ENCODE measurements around the gene SLC17A1.

Gene SLC17A1

DNA sequence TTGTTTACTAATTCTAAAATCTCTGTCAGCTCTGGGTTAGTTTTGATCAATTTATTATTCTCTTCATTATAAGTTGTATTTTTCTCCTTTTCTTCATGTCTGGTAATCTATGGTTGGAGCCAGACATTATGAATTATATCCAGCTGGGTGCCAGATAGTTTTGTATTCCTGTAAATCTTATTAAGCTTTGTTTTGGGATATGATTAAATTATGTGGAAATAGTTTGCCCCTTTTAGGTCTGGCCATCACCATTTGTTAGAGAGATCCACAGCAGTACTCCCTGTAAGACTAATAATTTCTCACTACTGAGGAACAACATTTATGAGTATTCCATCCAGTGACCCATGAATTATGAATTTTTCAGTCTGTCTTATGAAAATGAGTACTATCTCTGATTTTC lies 20.9 kb upstream of the SLC17A1 start:
- no peak for DNase-seq (ENCODE audit: low read depth)
- TF ChIP-seq, protein P1, sequence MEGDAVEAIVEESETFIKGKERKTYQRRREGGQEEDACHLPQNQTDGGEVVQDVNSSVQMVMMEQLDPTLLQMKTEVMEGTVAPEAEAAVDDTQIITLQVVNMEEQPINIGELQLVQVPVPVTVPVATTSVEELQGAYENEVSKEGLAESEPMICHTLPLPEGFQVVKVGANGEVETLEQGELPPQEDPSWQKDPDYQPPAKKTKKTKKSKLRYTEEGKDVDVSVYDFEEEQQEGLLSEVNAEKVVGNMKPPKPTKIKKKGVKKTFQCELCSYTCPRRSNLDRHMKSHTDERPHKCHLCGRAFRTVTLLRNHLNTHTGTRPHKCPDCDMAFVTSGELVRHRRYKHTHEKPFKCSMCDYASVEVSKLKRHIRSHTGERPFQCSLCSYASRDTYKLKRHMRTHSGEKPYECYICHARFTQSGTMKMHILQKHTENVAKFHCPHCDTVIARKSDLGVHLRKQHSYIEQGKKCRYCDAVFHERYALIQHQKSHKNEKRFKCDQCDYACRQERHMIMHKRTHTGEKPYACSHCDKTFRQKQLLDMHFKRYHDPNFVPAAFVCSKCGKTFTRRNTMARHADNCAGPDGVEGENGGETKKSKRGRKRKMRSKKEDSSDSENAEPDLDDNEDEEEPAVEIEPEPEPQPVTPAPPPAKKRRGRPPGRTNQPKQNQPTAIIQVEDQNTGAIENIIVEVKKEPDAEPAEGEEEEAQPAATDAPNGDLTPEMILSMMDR (IDR thresholded peaks at IDR 0.05; ENCODE audit: low read depth, low read length, missing control alignments): no peak

DNA sequence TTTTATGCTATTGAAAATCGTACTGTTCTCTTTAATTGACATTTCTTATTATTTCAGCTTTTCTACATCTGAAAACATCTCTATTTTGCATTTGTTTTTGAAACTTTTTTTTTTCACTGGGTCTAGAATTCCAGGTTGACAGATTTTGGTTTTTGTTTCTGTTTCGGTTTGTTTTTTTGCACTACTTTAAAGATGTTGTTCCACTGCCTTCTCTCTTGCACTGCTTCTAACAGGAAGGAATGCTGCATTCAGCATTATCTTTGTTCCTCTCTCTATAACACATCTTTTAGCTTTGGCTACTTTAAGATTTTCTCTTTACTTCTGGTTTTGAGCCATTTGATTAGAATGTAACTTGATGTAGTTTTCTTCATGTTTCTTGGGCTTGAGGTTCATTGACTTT lies 20.1 kb upstream of the SLC17A1 start:
- DNase-seq (ENCODE audit: low read depth): no peak
- TF ChIP-seq, protein P1 (IDR thresholded peaks at IDR 0.05; ENCODE audit: low read depth, low read length, missing control alignments): no peak
- H3K4me3 ChIP-seq (ENCODE audit: low read depth, low read length): no peak overlapping the region

More for the DNA sequence above, 20.9 kb upstream of the SLC17A1 start:
- no peak overlapping the region for H3K4me3 ChIP-seq (ENCODE audit: low read depth, low read length)

- DNase-seq (ENCODE audit: low read depth): no peak
- no peak overlapping the region for H3K4me3 ChIP-seq (ENCODE audit: low read depth, low read length)
- TF ChIP-seq, protein P1 (IDR thresholded peaks at IDR 0.05; ENCODE audit: low read depth, low read length, missing control alignments): no peak
Measured at GRCh38 chr6:25844518-25844917, 12.7 kb upstream of the SLC17A1 start.

- TF ChIP-seq, protein P1 (IDR thresholded peaks at IDR 0.05; ENCODE audit: low read depth, low read length, missing control alignments): no peak
- peak; percentile 13 for DNase-seq (ENCODE audit: low read depth)
- H3K4me3 ChIP-seq (ENCODE audit: low read depth, low read length): no peak overlapping the region
Measured at GRCh38 chr6:25842526-25842925, 10.7 kb upstream of the SLC17A1 start.

- no peak for DNase-seq (ENCODE audit: low read depth)
- no peak overlapping the region for H3K4me3 ChIP-seq (ENCODE audit: low read depth, low read length)
- TF ChIP-seq, protein P1 (IDR thresholded peaks at IDR 0.05; ENCODE audit: low read depth, low read length, missing control alignments): no peak
Measured at GRCh38 chr6:25835442-25836283, 3.8 kb upstream of the SLC17A1 start.

- DNase-seq (ENCODE audit: low read depth): no peak
- TF ChIP-seq, protein P1 (IDR thresholded peaks at IDR 0.05; ENCODE audit: low read depth, low read length, missing control alignments): no peak
- no peak overlapping the region for H3K4me3 ChIP-seq (ENCODE audit: low read depth, low read length)
Measured at GRCh38 chr6:25834950-25835349, 3.1 kb upstream of the SLC17A1 start.

- TF ChIP-seq, protein P1 (IDR thresholded peaks at IDR 0.05; ENCODE audit: low read depth, low read length, missing control alignments): no peak
- no peak overlapping the region for H3K4me3 ChIP-seq (ENCODE audit: low read depth, low read length)
- DNase-seq (ENCODE audit: low read depth): no peak
Measured at GRCh38 chr6:25833136-25833535, 1.3 kb upstream of the SLC17A1 start.

Data from GM12864 (cell line).